ENCODE results near the gene KIF12.

KIF12 gene

GRCh38 chr9:114098936-114099668 is at the start of gene KIF12:
TSS of gene KIF12 (minus strand) at chr9:114099292. CDS start at chr9:114099276, 16 bp downstream.
- DNase-seq (ENCODE audit: low spot score): no peak
- no peak for TF ChIP-seq CTCF (IDR thresholded peaks at IDR 0.05; ENCODE audit: borderline replicate concordance, control extremely low read depth, extremely low read depth, insufficient read depth, missing control alignments)
- in situ Hi-C loops (cut with MboI; ENCODE audit: low sequenced_read_pairs, unreplicated experiment): loop anchor here (10.0 kb wide), 1 partner anchor 186 kb away; no protein-coding TSS in a partner anchor

GRCh38 chr9:114146735-114147134 is 47.6 kb upstream of the KIF12 start:
- DNase-seq (ENCODE audit: low spot score): no peak
- in situ Hi-C loops (cut with MboI; ENCODE audit: low sequenced_read_pairs, unreplicated experiment): no loop called here
- no peak for TF ChIP-seq CTCF (IDR thresholded peaks at IDR 0.05; ENCODE audit: borderline replicate concordance, control extremely low read depth, extremely low read depth, insufficient read depth, missing control alignments)

GRCh38 chr9:114143234-114143633 is 44.1 kb upstream of the KIF12 start:
- DNase-seq (ENCODE audit: low spot score): no peak
- in situ Hi-C loops (cut with MboI; ENCODE audit: low sequenced_read_pairs, unreplicated experiment): no loop called here

GRCh38 chr9:114141553-114142402 is 42.7 kb upstream of the KIF12 start:
- no peak for DNase-seq (ENCODE audit: low spot score)
- no peak for TF ChIP-seq CTCF (IDR thresholded peaks at IDR 0.05; ENCODE audit: borderline replicate concordance, control extremely low read depth, extremely low read depth, insufficient read depth, missing control alignments)
- in situ Hi-C loops (cut with MboI; ENCODE audit: low sequenced_read_pairs, unreplicated experiment): no loop called here

More at GRCh38 chr9:114143234-114143633, 44.1 kb upstream of the KIF12 start:
- no peak for TF ChIP-seq CTCF (IDR thresholded peaks at IDR 0.05; ENCODE audit: borderline replicate concordance, control extremely low read depth, extremely low read depth, insufficient read depth, missing control alignments)

GRCh38 chr9:114140850-114141249 is 41.8 kb upstream of the KIF12 start:
- TF ChIP-seq CTCF (IDR thresholded peaks at IDR 0.05; ENCODE audit: borderline replicate concordance, control extremely low read depth, extremely low read depth, insufficient read depth, missing control alignments): no peak

GRCh38 chr9:114140401-114140800 is 41.3 kb upstream of the KIF12 start:
- in situ Hi-C loops (cut with MboI; ENCODE audit: low sequenced_read_pairs, unreplicated experiment): no loop called here
- no peak for TF ChIP-seq CTCF (IDR thresholded peaks at IDR 0.05; ENCODE audit: borderline replicate concordance, control extremely low read depth, extremely low read depth, insufficient read depth, missing control alignments)
- no peak for DNase-seq (ENCODE audit: low spot score)

More at GRCh38 chr9:114140850-114141249, 41.8 kb upstream of the KIF12 start:
- in situ Hi-C loops (cut with MboI; ENCODE audit: low sequenced_read_pairs, unreplicated experiment): no loop called here
- no peak for DNase-seq (ENCODE audit: low spot score)

Data from GM13976 (cell line).